HG03066 (cell line): Measurements from ENCODE around the gene MGAT4D.
A peak's percentile ranks its signal among the peaks of the same experiment; 100 is the strongest.
"Not testable (repeated sequence)": the region's sequence is repeated elsewhere in the genome, so short reads cannot be mapped to it uniquely, and the experiment has no call there.

Source experiments
- ATAC-seq: cut with Tn5 transposase; IDR thresholded peaks from one replicate; pipeline ENCODE4 v1.9.1; 2021; ENCODE audit warnings: low read depth; ENCODE audit not compliant: unreplicated experiment

The MGAT4D gene

GRCh38 chr4:140444347-140444746 lies 53.7 kb downstream of the MGAT4D start:
- not testable (repeated sequence) for ATAC-seq

- ATAC-seq = no peak
These were observed 58.4 kb downstream of the MGAT4D start for GRCh38 chr4:140439644-140440142.

GRCh38 chr4:140427919-140428471 lies 70.1 kb downstream of the MGAT4D start:
- no peak for ATAC-seq

GRCh38 chr4:140427106-140427918 lies 70.8 kb downstream of the MGAT4D start, which contains the start of gene CLGN:
CLGN (minus strand) TSS chr4:140427648; CDS start chr4:140413078, 14,570 bp downstream.
- ATAC-seq = peak; percentile 82

GRCh38 chr4:140426610-140427105 lies 71.4 kb downstream of the MGAT4D start:
- ATAC-seq = peak; percentile 10

GRCh38 chr4:140423106-140423505 lies 75.0 kb downstream of the MGAT4D start:
- ATAC-seq = no peak

GRCh38 chr4:140413130-140413969 lies 84.7 kb downstream of the MGAT4D start:
- not testable (repeated sequence) for ATAC-seq

- no peak for ATAC-seq
These were observed 89.1 kb downstream of the MGAT4D start for GRCh38 chr4:140408974-140409373.

- no peak for ATAC-seq
These were observed 91.8 kb downstream of the MGAT4D start for GRCh38 chr4:140406292-140406691.

- no peak for ATAC-seq
These were observed 98.0 kb downstream of the MGAT4D start for GRCh38 chr4:140400111-140400510.

GRCh38 chr4:140395668-140396067 lies 102.4 kb downstream of the MGAT4D start:
- no peak for ATAC-seq
